ENCODE data around the gene LZTS2.
A peak's percentile ranks its signal among the peaks of the same experiment; 100 is the strongest.
"Not testable (repeated sequence)": the region's sequence is repeated elsewhere in the genome, so short reads cannot be mapped to it uniquely, and the experiment has no call there.

LZTS2 gene

GRCh38 chr10:100999742-101000126, at the start of gene LZTS2:
LZTS2 (plus strand) TSS chr10:100999808; CDS start chr10:101002539, 2,731 bp downstream.
- DNase-seq (ENCODE audit: low read depth) = no peak

GRCh38 chr10:100960251-100960650, 39.4 kb upstream of the LZTS2 start:
- DNase-seq (ENCODE audit: low read depth) = peak; percentile 28

GRCh38 chr10:100962351-100963080, 37.1 kb upstream of the LZTS2 start:
- DNase-seq (ENCODE audit: low read depth) = no peak

DNA sequence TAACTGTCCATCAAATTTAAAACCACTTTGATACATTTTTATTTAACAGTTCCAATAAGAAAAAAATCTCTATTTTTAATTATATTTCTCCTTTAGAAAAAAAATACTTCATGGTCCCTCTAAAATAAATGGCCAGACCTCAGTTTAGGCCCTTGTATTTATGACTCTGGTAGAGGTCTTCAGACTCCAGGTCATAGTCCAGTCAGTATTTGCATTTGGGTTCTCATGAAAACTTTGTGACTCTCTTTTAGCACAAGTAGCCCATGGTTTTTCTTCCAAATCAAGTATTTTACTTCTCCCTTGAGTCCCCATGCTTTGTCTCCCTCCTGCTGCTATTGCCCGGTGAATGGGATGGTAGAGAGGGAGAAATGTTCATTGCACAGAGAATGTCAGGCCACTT, 35.8 kb upstream of the LZTS2 start:
- DNase-seq (ENCODE audit: low read depth) = no peak

GRCh38 chr10:100965820-100966219, 33.8 kb upstream of the LZTS2 start:
- no peak for DNase-seq (ENCODE audit: low read depth)

GRCh38 chr10:100966887-100967286, 32.7 kb upstream of the LZTS2 start:
- DNase-seq (ENCODE audit: low read depth) = no peak

GRCh38 chr10:100967332-100967731, 32.3 kb upstream of the LZTS2 start:
- no peak for DNase-seq (ENCODE audit: low read depth)

GRCh38 chr10:100968062-100968736, 31.4 kb upstream of the LZTS2 start:
- no peak for DNase-seq (ENCODE audit: low read depth)

GRCh38 chr10:100968863-100969186, 30.8 kb upstream of the LZTS2 start:
- no peak for DNase-seq (ENCODE audit: low read depth)

DNA sequence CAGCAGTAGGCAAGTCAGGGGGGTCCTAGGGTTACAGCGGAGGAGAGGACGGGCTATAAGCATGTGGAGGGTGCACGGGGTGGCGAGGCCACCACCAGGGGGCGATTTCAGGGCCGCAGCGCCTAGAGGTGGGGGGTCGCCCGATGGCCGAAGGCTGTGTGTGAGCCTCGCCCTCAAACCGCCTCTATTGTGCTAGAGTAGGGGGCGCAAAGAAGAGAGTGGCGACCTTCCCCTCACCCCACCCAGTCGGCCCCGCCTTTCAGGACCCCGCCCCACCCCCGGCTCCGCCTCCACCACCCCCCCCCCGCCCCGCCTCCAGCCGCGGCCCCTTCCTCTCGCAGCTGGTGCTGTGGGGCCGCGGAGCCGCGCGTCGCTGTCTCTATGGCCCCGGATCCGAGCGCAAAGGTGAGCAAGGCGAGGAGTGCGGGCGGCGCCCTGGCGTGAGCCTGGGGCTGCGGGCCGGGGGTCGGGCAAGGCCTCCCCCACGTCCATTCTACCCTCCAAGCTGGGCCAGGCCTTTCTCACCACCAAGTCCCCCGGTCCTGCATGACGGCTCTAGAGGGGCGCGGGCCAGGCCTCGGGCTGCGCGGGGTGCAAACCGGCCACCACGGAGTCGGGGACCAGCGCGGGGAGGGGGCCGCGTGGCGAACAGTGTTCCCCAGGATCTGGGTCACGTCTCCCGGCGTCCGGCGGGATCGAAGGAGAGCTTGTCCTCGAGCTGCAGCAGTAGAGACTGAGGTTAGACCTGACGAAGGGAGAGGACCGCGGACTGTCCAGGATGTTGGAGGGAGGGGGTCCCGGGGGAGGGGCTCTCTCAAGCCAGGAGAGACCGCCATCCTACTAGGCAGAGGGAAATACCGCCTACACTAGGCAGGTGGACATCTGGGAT, 30.2 kb upstream of the LZTS2 start, which contains the start of gene SEMA4G:
SEMA4G (plus strand) TSS at position 318 of the 889 bp plus-strand sequence. CDS start 3,409 bp downstream, outside the sequence.
- no peak for DNase-seq (ENCODE audit: low read depth)

GRCh38 chr10:100970076-100970913, 29.3 kb upstream of the LZTS2 start:
- peak; percentile 22 for DNase-seq (ENCODE audit: low read depth)

DNA sequence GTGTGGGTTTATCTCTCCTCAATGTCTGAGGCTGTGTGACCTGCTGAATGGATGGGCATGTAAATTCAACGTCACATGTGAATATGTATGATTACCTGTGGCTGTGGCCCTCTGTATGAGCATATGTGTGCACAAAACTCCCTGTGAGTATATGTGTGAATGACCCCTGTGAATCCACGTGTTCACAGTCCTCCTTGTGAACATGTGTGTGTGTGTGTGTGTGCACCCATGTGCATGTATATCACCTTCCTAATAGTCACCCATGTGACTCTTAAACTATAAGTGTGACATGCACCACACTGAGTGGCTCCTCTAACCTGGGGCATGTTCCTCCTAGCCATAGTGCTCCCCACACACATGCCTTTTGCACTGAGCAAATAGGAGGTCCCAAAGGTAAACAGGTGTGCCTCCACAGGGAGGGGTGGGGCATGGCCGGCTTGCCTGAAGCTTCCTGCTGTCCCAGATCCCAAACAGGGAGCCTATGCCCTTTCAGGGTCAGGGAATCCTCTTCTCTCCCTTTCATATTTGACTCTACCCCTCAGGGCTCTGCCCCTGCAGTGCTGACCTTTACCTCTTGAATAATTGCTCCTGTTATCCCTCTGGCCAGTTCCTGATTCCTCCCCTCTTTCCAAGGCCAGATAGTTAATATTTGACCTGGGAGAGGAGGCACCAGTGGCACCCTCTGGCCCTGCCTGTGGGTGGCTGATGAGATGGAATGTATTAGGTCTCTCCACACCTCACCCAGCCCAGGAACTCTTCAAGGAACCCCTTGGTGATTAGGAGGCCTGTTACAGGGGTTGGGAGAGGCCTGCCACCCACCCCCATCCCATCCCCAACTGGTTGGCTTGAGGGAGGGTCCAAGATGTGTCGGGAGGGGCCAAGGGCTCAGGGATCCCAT, 28.4 kb upstream of the LZTS2 start:
- DNase-seq (ENCODE audit: low read depth) = no peak

- no peak for DNase-seq (ENCODE audit: low read depth)
Measured at GRCh38 chr10:100972115-100972903, 27.3 kb upstream of the LZTS2 start.

- DNase-seq (ENCODE audit: low read depth) = no peak
Measured at GRCh38 chr10:100972904-100973535, 26.6 kb upstream of the LZTS2 start.

GRCh38 chr10:100975397-100975796, 24.2 kb upstream of the LZTS2 start:
- not testable (repeated sequence) for DNase-seq (ENCODE audit: low read depth)

- no peak for DNase-seq (ENCODE audit: low read depth)
Measured at GRCh38 chr10:100976906-100977305, 22.7 kb upstream of the LZTS2 start.

- no peak for DNase-seq (ENCODE audit: low read depth)
Measured at GRCh38 chr10:100977436-100977835, 22.2 kb upstream of the LZTS2 start.

DNA sequence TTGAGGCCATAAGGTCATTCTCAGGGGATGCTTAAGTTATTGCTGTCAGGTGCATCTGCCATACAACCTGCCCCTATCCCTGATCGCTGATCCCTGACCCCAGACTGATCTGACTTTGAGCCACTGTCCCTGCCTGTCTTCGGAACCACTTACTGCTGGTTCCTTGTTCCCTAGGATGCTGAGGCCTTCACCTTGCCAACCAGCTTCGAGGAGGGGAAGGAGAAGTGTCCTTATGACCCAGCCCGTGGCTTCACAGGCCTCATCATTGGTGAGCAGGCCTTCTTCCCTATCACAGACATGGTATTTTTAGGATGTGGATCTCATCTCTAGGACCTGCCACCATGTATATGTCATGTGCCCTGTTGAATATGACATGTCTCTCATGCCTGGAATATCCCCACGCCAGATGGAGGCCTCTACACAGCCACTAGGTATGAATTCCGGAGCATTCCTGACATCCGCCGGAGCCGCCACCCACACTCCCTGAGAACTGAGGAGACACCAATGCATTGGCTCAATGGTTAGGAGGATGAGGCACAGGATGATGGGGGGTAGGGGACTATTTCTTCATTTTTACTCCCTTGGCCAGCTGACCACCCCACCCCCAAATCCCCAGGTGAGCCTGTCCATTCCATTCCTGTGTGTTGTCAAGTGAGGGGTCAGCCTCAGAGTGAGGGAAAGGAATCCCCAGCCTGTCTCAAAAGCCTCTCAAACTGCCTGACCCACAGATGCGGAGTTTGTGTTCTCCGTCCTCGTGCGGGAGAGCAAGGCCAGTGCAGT, 21.3 kb upstream of the LZTS2 start:
- DNase-seq (ENCODE audit: low read depth) = no peak

DNA sequence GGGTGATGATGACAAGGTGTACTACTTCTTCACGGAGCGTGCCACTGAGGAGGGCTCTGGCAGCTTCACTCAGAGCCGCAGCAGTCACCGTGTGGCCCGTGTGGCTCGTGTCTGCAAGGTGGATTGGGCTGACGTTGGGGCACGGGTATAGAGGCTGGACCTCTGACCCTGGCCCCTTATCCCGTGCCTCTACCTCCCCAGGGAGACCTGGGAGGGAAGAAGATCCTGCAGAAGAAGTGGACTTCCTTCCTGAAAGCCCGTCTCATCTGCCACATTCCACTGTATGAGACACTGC, 20.8 kb upstream of the LZTS2 start:
- DNase-seq (ENCODE audit: low read depth) = no peak

All from amniotic epithelial cell (primary cell).